Neural progenitor cell (in vitro differentiated cells): Measurements from ENCODE around the gene CELSR1. TPM values are rescaled to one million over a fixed set of nuclear protein-coding genes. Genes with fewer than 3 reads are reported as not detected.
A peak's percentile ranks its signal among the peaks of the same experiment; 100 is the strongest.
"Not testable (repeated sequence)": the region's sequence is repeated elsewhere in the genome, so short reads cannot be mapped to it uniquely, and the experiment has no call there.

Experiments used
- DNase-seq: peaks from one replicate; pipeline ENCODE4 v3.0.0-alpha.2; 2016; ENCODE audit warnings: low spot score
- H2AFZ ChIP-seq: fragments of 200-600 bp; sonication (generic); replicated peaks from 2 replicates; pipeline ENCODE4 v1.6.1; 2016; ENCODE audit warnings: antibody characterized with exemption
- H3F3A ChIP-seq: fragments of 200-600 bp; sonication (generic); 2 replicates; pipeline ENCODE4 v1.6.1; 2016; ENCODE audit warnings: antibody characterized with exemption, low read depth
- H3K27ac ChIP-seq: fragments of 200-600 bp; sonication (generic); 2 replicates; pipeline ENCODE4 v1.5.1; 2016; ENCODE audit warnings: mild to moderate bottlenecking
- H3K27me3 ChIP-seq: fragments of 200-600 bp; sonication (generic); 2 replicates; pipeline ENCODE4 v1.6.1; 2016; ENCODE audit warnings: mild to moderate bottlenecking, moderate library complexity
- H3K36me3 ChIP-seq: fragments of 200-600 bp; sonication (generic); 2 replicates; pipeline ENCODE4 v1.5.1; 2016
- H3K4me1 ChIP-seq: fragments of 200-600 bp; sonication (generic); 2 replicates; pipeline ENCODE4 v1.6.1; 2016; ENCODE audit warnings: mixed run types
- H3K4me2 ChIP-seq: fragments of 200-600 bp; sonication (generic); 2 replicates; pipeline ENCODE4 v1.6.1; 2016
- H3K4me3 ChIP-seq: fragments of 200-600 bp; sonication (generic); 2 replicates; pipeline ENCODE4 v1.5.1; 2016
- H3K79me2 ChIP-seq: fragments of 200-600 bp; sonication (generic); 2 replicates; pipeline ENCODE4 v1.6.1; 2016; ENCODE audit warnings: low read depth
- H3K9ac ChIP-seq: fragments of 200-600 bp; sonication (generic); 2 replicates; pipeline ENCODE4 v1.6.1; 2016
- H3K9me3 ChIP-seq: fragments of 200-600 bp; sonication (generic); 2 replicates; pipeline ENCODE4 v1.5.1; 2016; ENCODE audit warnings: low read depth
- H4K20me1 ChIP-seq: fragments of 200-600 bp; sonication (generic); 2 replicates; pipeline ENCODE4 v1.6.1; 2016; ENCODE audit warnings: low read depth
- H3K27ac Mint-ChIP-seq: 3 replicates; pipeline ENCODE4 v1.8.0; 2021; ENCODE audit warnings: mixed read lengths
- H3K27me3 Mint-ChIP-seq: 2 replicates; pipeline ENCODE4 v1.8.0; 2022; ENCODE audit warnings: low read depth, mild to moderate bottlenecking, inconsistent platforms, moderate library complexity, mixed read lengths; ENCODE audit not compliant: insufficient read depth
- H3K36me3 Mint-ChIP-seq: 3 replicates; pipeline ENCODE4 v1.8.0; 2021; ENCODE audit warnings: mixed read lengths
- H3K4me1 Mint-ChIP-seq: 3 replicates; pipeline ENCODE4 v1.8.0; 2021; ENCODE audit warnings: mixed read lengths
- H3K4me3 Mint-ChIP-seq: 3 replicates; pipeline ENCODE4 v1.8.0; 2021; ENCODE audit warnings: mild to moderate bottlenecking, moderate library complexity, mixed read lengths
- H3K9me3 Mint-ChIP-seq: 3 replicates; pipeline ENCODE4 v1.8.0; 2020; ENCODE audit warnings: mixed read lengths
- CTCF ChIP-seq: fragments of 200-600 bp; sonication (generic); IDR thresholded peaks from 2 replicates; pipeline ENCODE4 v1.5.1; 2017; ENCODE audit warnings: antibody characterized with exemption, mild to moderate bottlenecking
- EZH2 ChIP-seq: fragments of 200-600 bp; sonication (generic); IDR thresholded peaks from 2 replicates; pipeline ENCODE4 v1.6.1; 2017; ENCODE audit warnings: antibody characterized with exemption, mild to moderate bottlenecking, moderate library complexity
- EZH2phosphoT487 ChIP-seq: fragments of 200-600 bp; sonication (generic); IDR thresholded peaks from 2 replicates; pipeline ENCODE4 v1.6.1; 2017; ENCODE audit warnings: antibody characterized with exemption
- total RNA-seq: library from RNA; depleted of rRNA; stranded (reverse); fragments of >200 nt; gene quantifications from 2 replicates; pipeline ENCODE4 v1.2.3, GENCODE V29; 2015; ENCODE audit warnings: low replicate concordance

CELSR1 gene
- total RNA-seq, 1 donor from 2014 or later = 12.3 TPM

- Histone ChIP-seq H3K27ac (no peak overlapping the region), H2AFZ (no peak overlapping the region), H3K36me3 (no peaks in the 10 kb centered on the region), H3K9me3 (no peaks in the 10 kb centered on the region), H3K79me2 (peaks cover 4% of the 10 kb centered on the region), H3K4me3 (no peak overlapping the region), H3K4me2 (no peak overlapping the region), H3F3A (no peaks in the 10 kb centered on the region), H3K27me3 (no peaks in the 10 kb centered on the region), H3K4me1 (no peaks in the 10 kb centered on the region), H3K9ac (no peak overlapping the region), H4K20me1 (no peaks in the 10 kb centered on the region)
- Mint-ChIP-seq H3K36me3 (peaks cover 17% of the 10 kb centered on the region), H3K4me1 (peaks cover 13% of the 10 kb centered on the region), H3K27me3 (peaks cover 8% of the 10 kb centered on the region), H3K4me3 (no peak overlapping the region), H3K27ac (peak overlapping the region; percentile 83), H3K9me3 (peaks cover 26% of the 10 kb centered on the region)
- no peak for DNase-seq
- TF ChIP-seq EZH2phosphoT487 (no peak), CTCF (no peak), EZH2 (no peak)
Observed at GRCh38 chr22:46471901-46472721, 65.3 kb downstream of the CELSR1 start.

- peaks cover 13% of the 10 kb centered on the region for H3K4me1 Mint-ChIP-seq
- not testable (repeated sequence) for H3K9ac ChIP-seq, H2AFZ ChIP-seq, H4K20me1 ChIP-seq, H3K79me2 ChIP-seq, H3K4me3 ChIP-seq, H3K4me1 ChIP-seq, H3K9me3 ChIP-seq, H3K27me3 Mint-ChIP-seq, H3K27me3 ChIP-seq, DNase-seq, H3K4me2 ChIP-seq, H3K27ac ChIP-seq, H3F3A ChIP-seq, H3K4me3 Mint-ChIP-seq, H3K36me3 ChIP-seq
- peaks cover 14% of the 10 kb centered on the region for H3K36me3 Mint-ChIP-seq
- peak overlapping the region; percentile 83 for H3K27ac Mint-ChIP-seq
- H3K9me3 Mint-ChIP-seq = peaks cover 24% of the 10 kb centered on the region
Observed at GRCh38 chr22:46471330-46471729, 66.1 kb downstream of the CELSR1 start.

- TF ChIP-seq EZH2phosphoT487 = no peak
- TF ChIP-seq CTCF = no peak
- Mint-ChIP-seq H3K4me3 (no peak overlapping the region), H3K9me3 (peaks cover 10% of the 10 kb centered on the region), H3K36me3 (peaks cover 4% of the 10 kb centered on the region), H3K4me1 (peaks cover 17% of the 10 kb centered on the region), H3K27me3 (peaks cover 8% of the 10 kb centered on the region), H3K27ac (no peak overlapping the region)
- Histone ChIP-seq H3K4me1 (no peaks in the 10 kb centered on the region), H3K79me2 (no peaks in the 10 kb centered on the region), H2AFZ (no peak overlapping the region), H3F3A (no peaks in the 10 kb centered on the region), H3K9ac (no peak overlapping the region), H3K27ac (no peak overlapping the region), H4K20me1 (no peaks in the 10 kb centered on the region), H3K36me3 (no peaks in the 10 kb centered on the region), H3K4me2 (no peak overlapping the region), H3K27me3 (no peaks in the 10 kb centered on the region), H3K9me3 (no peaks in the 10 kb centered on the region), H3K4me3 (no peak overlapping the region)
- DNase-seq = no peak
Observed at GRCh38 chr22:46469711-46470110, 67.7 kb downstream of the CELSR1 start.

GRCh38 chr22:46467006-46467405 lies 70.4 kb downstream of the CELSR1 start:
- Histone ChIP-seq H3K4me3 (no peak overlapping the region), H3K4me2 (no peak overlapping the region), H3K9ac (no peak overlapping the region), H3K79me2 (no peaks in the 10 kb centered on the region), H3K4me1 (no peaks in the 10 kb centered on the region), H2AFZ (no peak overlapping the region), H3F3A (no peaks in the 10 kb centered on the region), H3K36me3 (no peaks in the 10 kb centered on the region), H3K9me3 (no peaks in the 10 kb centered on the region), H4K20me1 (no peaks in the 10 kb centered on the region), H3K27me3 (no peaks in the 10 kb centered on the region), H3K27ac (no peak overlapping the region)
- TF ChIP-seq EZH2 = no peak
- no peak for TF ChIP-seq EZH2phosphoT487
- no peak for TF ChIP-seq CTCF
- Mint-ChIP-seq H3K27me3 (peaks cover 10% of the 10 kb centered on the region), H3K27ac (no peak overlapping the region), H3K4me1 (peaks cover 15% of the 10 kb centered on the region), H3K36me3 (peaks cover 11% of the 10 kb centered on the region), H3K9me3 (peaks cover 7% of the 10 kb centered on the region), H3K4me3 (no peak overlapping the region)
- no peak for DNase-seq
